ENCODE results near the gene IFT74. TPM values are rescaled to one million over a fixed set of nuclear protein-coding genes. Genes with fewer than 3 reads are reported as not detected.
A peak's percentile ranks its signal among the peaks of the same experiment; 100 is the strongest.

The IFT74 gene
- total and polyA plus RNA-seq, 10 of the 15 experiments (the other 5 are each of a cell fraction or from before 2014, with no cell fraction given): 7.6 to 15.4 (median 12.3) TPM

DNA sequence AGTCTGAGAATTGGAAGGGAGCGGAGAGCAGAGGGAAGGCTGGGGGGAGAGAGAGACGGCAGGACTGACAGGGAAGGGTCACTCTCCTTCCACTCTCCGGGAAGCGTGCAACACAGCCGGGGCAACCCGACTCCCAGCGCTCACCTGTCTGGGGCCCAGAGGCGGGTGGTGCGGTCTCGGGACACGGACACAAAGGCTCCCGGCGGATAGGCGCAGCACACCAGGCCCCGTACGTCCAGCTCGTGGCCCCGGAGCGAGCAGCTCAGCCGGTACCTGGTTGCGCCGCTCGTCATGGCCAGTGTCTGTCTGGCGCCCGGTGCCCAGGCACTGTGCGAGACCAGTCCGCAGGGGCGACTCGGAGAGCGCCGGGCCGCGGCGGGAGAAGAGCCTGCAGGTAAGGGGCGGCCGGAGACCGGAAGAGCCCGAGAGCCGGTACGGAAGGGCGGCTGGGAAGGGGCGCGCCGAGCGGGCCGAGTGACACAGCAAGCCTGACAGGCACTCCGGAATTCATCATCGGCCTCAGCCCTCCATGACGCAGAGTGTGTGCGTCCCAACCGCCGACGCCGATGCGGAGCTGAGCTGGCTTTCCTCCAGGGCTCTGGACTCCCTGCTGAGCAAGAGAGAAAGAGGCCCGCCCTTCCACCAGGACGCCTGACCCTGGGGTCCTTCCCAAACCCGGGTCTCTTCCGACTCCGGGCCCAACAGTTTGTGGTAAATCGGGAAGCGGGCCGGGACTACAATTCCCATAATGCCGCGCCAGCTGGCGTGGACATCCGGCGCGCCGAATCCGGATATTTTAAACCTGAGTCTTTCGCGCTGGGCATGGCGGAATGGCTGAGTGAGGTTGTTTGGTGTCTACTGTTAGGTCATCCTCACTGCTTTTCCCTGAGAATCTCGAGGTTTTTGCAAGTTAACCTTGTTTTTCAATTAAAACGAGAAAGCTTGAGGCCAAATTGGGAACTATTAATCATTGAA lies 9.2 kb upstream of the IFT74 start, which contains the start of gene PLAA (continued):
- TF ChIP-seq GATAD2B (conservative IDR thresholded peaks at IDR 0.05; ENCODE audit: low read depth) (peak; percentile 79), ATF2 (IDR thresholded peaks at IDR 0.05; ENCODE audit: low read length) (0 out of 2 replicates have a peak, but pooled peaks have one; percentile 33), PML (IDR thresholded peaks at IDR 0.05; ENCODE audit: low read length) (peak; percentile 88), CHD4 (IDR thresholded peaks at IDR 0.05) (no peak), ZNF622 (IDR thresholded peaks at IDR 0.05) (no peak), ETV6 (conservative IDR thresholded peaks at IDR 0.05 in 1 of 2, IDR thresholded peaks at IDR 0.05 in 1 of 2; ENCODE audit: borderline replicate concordance in 1 of 2, low read depth in 1 of 2) (no peak; a peak in 1 of 4 replicates), KDM1A (IDR thresholded peaks at IDR 0.05; ENCODE audit: borderline replicate concordance) (no peak), USF1 (IDR thresholded peaks at IDR 0.05; ENCODE audit: borderline replicate concordance, extremely low read length, insufficient read depth, low read depth, low read length) (no peak), POLR2AphosphoS2 (IDR thresholded peaks at IDR 0.05; ENCODE audit: low read depth, low read length) (no peak; the same call in 1 of the 2 replicates), ZNF217 (IDR thresholded peaks at IDR 0.05) (no peak), SMAD1 (IDR thresholded peaks at IDR 0.05; ENCODE audit: low read depth, partially characterized antibody) (peak; percentile 65), KLF5 (IDR thresholded peaks at IDR 0.05; ENCODE audit: partially characterized antibody) (no peak), RELA (IDR thresholded peaks at IDR 0.05; ENCODE audit: borderline replicate concordance, partially characterized antibody) (peak; percentile 47), BMI1 (IDR thresholded peaks at IDR 0.05; ENCODE audit: borderline replicate concordance) (no peak), PAX8 (IDR thresholded peaks at IDR 0.05) (no peak), IKZF2 (IDR thresholded peaks at IDR 0.05) (peak in 1 of 2 experiments; percentile 14; a peak in 1 of 4 replicates)
- TF ChIP-seq, protein P1, sequence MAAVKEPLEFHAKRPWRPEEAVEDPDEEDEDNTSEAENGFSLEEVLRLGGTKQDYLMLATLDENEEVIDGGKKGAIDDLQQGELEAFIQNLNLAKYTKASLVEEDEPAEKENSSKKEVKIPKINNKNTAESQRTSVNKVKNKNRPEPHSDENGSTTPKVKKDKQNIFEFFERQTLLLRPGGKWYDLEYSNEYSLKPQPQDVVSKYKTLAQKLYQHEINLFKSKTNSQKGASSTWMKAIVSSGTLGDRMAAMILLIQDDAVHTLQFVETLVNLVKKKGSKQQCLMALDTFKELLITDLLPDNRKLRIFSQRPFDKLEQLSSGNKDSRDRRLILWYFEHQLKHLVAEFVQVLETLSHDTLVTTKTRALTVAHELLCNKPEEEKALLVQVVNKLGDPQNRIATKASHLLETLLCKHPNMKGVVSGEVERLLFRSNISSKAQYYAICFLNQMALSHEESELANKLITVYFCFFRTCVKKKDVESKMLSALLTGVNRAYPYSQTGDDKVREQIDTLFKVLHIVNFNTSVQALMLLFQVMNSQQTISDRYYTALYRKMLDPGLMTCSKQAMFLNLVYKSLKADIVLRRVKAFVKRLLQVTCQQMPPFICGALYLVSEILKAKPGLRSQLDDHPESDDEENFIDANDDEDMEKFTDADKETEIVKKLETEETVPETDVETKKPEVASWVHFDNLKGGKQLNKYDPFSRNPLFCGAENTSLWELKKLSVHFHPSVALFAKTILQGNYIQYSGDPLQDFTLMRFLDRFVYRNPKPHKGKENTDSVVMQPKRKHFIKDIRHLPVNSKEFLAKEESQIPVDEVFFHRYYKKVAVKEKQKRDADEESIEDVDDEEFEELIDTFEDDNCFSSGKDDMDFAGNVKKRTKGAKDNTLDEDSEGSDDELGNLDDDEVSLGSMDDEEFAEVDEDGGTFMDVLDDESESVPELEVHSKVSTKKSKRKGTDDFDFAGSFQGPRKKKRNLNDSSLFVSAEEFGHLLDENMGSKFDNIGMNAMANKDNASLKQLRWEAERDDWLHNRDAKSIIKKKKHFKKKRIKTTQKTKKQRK (IDR thresholded peaks at IDR 0.05; ENCODE audit: low read depth, low read length): no peak
- TF ChIP-seq, protein P2, sequence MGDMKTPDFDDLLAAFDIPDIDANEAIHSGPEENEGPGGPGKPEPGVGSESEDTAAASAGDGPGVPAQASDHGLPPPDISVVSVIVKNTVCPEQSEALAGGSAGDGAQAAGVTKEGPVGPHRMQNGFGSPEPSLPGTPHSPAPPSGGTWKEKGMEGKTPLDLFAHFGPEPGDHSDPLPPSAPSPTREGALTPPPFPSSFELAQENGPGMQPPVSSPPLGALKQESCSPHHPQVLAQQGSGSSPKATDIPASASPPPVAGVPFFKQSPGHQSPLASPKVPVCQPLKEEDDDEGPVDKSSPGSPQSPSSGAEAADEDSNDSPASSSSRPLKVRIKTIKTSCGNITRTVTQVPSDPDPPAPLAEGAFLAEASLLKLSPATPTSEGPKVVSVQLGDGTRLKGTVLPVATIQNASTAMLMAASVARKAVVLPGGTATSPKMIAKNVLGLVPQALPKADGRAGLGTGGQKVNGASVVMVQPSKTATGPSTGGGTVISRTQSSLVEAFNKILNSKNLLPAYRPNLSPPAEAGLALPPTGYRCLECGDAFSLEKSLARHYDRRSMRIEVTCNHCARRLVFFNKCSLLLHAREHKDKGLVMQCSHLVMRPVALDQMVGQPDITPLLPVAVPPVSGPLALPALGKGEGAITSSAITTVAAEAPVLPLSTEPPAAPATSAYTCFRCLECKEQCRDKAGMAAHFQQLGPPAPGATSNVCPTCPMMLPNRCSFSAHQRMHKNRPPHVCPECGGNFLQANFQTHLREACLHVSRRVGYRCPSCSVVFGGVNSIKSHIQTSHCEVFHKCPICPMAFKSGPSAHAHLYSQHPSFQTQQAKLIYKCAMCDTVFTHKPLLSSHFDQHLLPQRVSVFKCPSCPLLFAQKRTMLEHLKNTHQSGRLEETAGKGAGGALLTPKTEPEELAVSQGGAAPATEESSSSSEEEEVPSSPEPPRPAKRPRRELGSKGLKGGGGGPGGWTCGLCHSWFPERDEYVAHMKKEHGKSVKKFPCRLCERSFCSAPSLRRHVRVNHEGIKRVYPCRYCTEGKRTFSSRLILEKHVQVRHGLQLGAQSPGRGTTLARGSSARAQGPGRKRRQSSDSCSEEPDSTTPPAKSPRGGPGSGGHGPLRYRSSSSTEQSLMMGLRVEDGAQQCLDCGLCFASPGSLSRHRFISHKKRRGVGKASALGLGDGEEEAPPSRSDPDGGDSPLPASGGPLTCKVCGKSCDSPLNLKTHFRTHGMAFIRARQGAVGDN (IDR thresholded peaks at IDR 0.05): 0 out of 2 replicates have a peak, but pooled peaks have one; percentile 65

Measured in GM12878 (cell line).